Astrocyte of the spinal cord (primary cell): ENCODE results near the gene MAGEB1.

Source experiments
- DNase-seq: peaks from one replicate; pipeline ENCODE4 v3.0.0; 2011; ENCODE audit warnings: low read depth, low spot score
- H3K4me3 ChIP-seq: 2 replicates; pipeline ENCODE4 v1.5.1; 2011; ENCODE audit warnings: low read depth, mild to moderate bottlenecking, low read length, moderate library complexity
- in situ Hi-C: cut with HindIII; loops from 2 replicates; pipeline ENCODE4 v1.10.0; 2017; ENCODE audit warnings: low sequenced_read_pairs
- TF ChIP-seq, protein P1 (sequence below): IDR thresholded peaks from 2 replicates; pipeline ENCODE4 v1.5.1; 2012; ENCODE audit warnings: low read depth, mild to moderate bottlenecking, low read length, inconsistent platforms

MAGEB1 gene

DNA sequence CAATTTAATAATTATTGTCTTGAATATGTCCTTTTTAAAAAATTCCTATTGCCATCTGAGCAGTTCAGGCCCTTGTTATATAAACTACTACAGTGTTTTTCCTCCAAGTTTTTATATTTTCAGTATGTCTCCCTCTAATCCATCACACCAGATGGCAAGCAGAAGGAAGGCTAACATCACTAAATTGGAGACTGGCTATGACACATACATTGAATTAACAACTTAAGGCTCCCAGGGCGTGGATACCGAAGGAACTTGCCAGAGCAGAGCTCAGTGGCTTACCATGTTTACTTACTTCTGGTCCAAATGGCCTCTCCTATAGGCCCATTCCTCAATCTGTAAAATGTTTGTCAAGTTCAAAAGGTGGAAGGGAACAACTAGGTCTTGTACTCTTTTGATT is 13.0 kb downstream of the MAGEB1 start:
- DNase-seq = no peak
- no peak overlapping the region for H3K4me3 ChIP-seq
- in situ Hi-C loops = no loop called here
- TF ChIP-seq, protein P1, sequence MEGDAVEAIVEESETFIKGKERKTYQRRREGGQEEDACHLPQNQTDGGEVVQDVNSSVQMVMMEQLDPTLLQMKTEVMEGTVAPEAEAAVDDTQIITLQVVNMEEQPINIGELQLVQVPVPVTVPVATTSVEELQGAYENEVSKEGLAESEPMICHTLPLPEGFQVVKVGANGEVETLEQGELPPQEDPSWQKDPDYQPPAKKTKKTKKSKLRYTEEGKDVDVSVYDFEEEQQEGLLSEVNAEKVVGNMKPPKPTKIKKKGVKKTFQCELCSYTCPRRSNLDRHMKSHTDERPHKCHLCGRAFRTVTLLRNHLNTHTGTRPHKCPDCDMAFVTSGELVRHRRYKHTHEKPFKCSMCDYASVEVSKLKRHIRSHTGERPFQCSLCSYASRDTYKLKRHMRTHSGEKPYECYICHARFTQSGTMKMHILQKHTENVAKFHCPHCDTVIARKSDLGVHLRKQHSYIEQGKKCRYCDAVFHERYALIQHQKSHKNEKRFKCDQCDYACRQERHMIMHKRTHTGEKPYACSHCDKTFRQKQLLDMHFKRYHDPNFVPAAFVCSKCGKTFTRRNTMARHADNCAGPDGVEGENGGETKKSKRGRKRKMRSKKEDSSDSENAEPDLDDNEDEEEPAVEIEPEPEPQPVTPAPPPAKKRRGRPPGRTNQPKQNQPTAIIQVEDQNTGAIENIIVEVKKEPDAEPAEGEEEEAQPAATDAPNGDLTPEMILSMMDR = no peak

DNA sequence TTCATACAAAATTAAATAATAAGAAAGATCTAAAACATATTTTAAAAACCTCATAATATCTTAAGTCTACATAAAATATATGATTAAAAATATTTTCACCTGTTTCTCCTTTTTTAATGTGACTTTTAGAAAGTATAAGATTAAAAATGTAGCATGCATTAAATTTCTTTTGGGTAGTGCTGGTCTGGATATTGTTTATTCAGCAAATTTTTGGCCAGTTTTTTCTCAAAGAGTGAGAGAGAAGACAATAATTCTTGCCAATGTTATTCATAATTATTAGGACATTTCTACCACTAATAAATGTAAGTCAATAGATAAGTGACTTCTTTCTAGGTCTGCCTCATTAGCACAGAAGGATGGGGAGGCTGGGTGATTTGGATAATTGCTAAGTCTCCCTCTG is 14.1 kb downstream of the MAGEB1 start:
- no peak overlapping the region for H3K4me3 ChIP-seq
- TF ChIP-seq, protein P1 = no peak
- in situ Hi-C loops = no loop called here
- DNase-seq = no peak

- TF ChIP-seq, protein P1 = no peak
- H3K4me3 ChIP-seq = no peak overlapping the region
- no peak for DNase-seq
- in situ Hi-C loops = no loop called here
Observed at GRCh38 chrX:30262763-30263162, 15.8 kb downstream of the MAGEB1 start.

- in situ Hi-C loops = no loop called here
- no peak for DNase-seq
- TF ChIP-seq, protein P1 = no peak
- no peak overlapping the region for H3K4me3 ChIP-seq
Observed at GRCh38 chrX:30270639-30271038, 23.7 kb downstream of the MAGEB1 start.

DNA sequence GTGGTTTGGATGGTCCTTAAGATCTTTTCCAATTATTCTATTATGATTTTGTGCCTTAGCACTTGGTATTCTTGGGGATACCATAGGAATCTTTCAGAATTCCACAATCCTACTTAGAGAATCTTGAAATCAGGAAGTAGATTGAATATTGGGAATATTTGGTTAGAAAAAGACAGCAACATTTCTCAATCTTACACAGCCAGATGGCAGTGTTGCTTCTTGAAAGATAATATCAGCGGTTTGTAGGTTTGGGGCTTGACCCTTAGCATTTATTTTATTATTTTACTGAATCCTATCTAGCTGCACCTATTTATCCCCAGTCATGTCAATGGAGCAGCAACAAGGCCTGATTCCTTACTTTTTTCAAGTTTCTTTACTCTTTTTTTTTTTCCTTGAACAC is 28.6 kb downstream of the MAGEB1 start:
- TF ChIP-seq, protein P1 = peak; percentile 12
- in situ Hi-C loops = no loop called here
- H3K4me3 ChIP-seq = no peak overlapping the region
- DNase-seq = peak; percentile 13

GRCh38 chrX:30278365-30278764 is 31.4 kb downstream of the MAGEB1 start:
- in situ Hi-C loops = no loop called here
- peak; percentile 22 for DNase-seq
- H3K4me3 ChIP-seq = no peak overlapping the region
- TF ChIP-seq, protein P1 = no peak

GRCh38 chrX:30280428-30280827 is 33.5 kb downstream of the MAGEB1 start:
- DNase-seq = no peak
- no peak overlapping the region for H3K4me3 ChIP-seq
- TF ChIP-seq, protein P1 = no peak
- in situ Hi-C loops = no loop called here
